Adrenal gland (tissue), 12 donors: ENCODE measurements around the gene MFNG. TPM values are rescaled to one million over a fixed set of nuclear protein-coding genes. Genes with fewer than 3 reads are reported as not detected.

Experiments used
- DNase-seq, 7 donors: peaks; one replicate each; pipeline ENCODE4 v3.0.0-alpha.2; 2019 to 2020
- H3K27ac ChIP-seq, 5 donors: fragments of 200-600 bp; sonication (generic) in 4 of 5; 1 replicate in 3 of 5; 2 replicates in 2 of 5; pipeline versions ENCODE4 v1.5.1 to v1.8.0; 2016 to 2020; ENCODE audit warnings: mild to moderate bottlenecking in 1 of 5
- H3K27me3 ChIP-seq: fragments of 200-600 bp; 2 replicates; pipeline ENCODE4 v1.8.0; 2021
- H3K36me3 ChIP-seq, 2 donors: fragments of 200-600 bp; replicated peaks in 1 of 2; 1 replicate in 1 of 2; 2 replicates in 1 of 2; pipeline versions ENCODE4 v1.5.1 to v1.8.0; 2018 to 2022
- H3K4me1 ChIP-seq, 2 donors: fragments of 200-600 bp; replicated peaks in 1 of 2; 1 replicate in 1 of 2; 2 replicates in 1 of 2; pipeline versions ENCODE4 v1.5.1 to v1.8.0; 2018 to 2021
- H3K4me3 ChIP-seq, 4 donors: fragments of 200-600 bp; sonication (generic) in 3 of 4; one replicate each; pipeline ENCODE4 v1.5.1; 2016 to 2018
- H3K9me3 ChIP-seq, 3 donors: fragments of 200-600 bp; sonication (generic) in 1 of 3; replicated peaks in 1 of 3; 1 replicate in 2 of 3; 2 replicates in 1 of 3; pipeline versions ENCODE4 v1.5.1 to v1.8.0; 2016 to 2021
- POLR2A ChIP-seq, 2 donors: fragments of 450-650 bp; IDR thresholded peaks; one replicate each; pipeline ENCODE4 v1.6.1; 2017; ENCODE audit warnings: antibody characterized with exemption in 2 of 2, mild to moderate bottlenecking in 2 of 2, moderate library complexity in 1 of 2
- WGBS, 4 donors: extraction: QIAGEN DNeasy Blood & Tissue Kit in 2 of 4; methylation state at CpG; one replicate each; pipeline versions ENCODE4 v1.1.5 to v1.1.7; 2013 to 2017; 5-methylcytosine and 5-hydroxymethylcytosine counted together
- intact Hi-C, 2 donors: fragments of 100-400 bp; cut with DNase I; formaldehyde crosslinking; loops; one replicate each; pipeline versions ENCODE4 v1.14.1 to v1.15.0; 2022 to 2023
- polyA plus RNA-seq, 3 donors: library from polyadenylated mRNA; stranded (reverse); fragments of 200-250 nt in 2 of 3; fragments of 350-450 nt in 1 of 3; fragmentation: Illumina TruSeq in 1 of 3; extraction: RNeasy Lipid Tissue Mini Kit (QIAGEN cat#74804) in 1 of 3; gene quantifications; one replicate each; pipeline ENCODE4 v1.2.3, GENCODE V29; 2013 to 2014
- total RNA-seq, 9 donors: library from RNA; depleted of rRNA in 4 of 9; stranded (reverse); fragments of >200 nt in 4 of 9; fragments of 120-200 nt in 1 of 9; fragmentation: NEBNext Ultra II Directional in 1 of 9; extraction: Animal tissue kit (Norgen Biotek cat#: 25700) in 1 of 9; gene quantifications; one replicate each; pipeline versions ENCODE4 v1.1.0 to v1.2.4, GENCODE V29; 2013 to 2023
- TF ChIP-seq, protein P1 (sequence below), 6 experiments: fragments of 450-650 bp in 4 of 6; fragments of 200-600 bp in 2 of 6; sonication (generic) in 1 of 6; IDR thresholded peaks; 1 replicate in 5 of 6; 2 replicates in 1 of 6; pipeline versions ENCODE4 v1.5.1 to v1.8.0; 2016 to 2021; ENCODE audit warnings: antibody characterized with exemption in 6 of 6, mild to moderate bottlenecking in 2 of 6, moderate library complexity in 1 of 6
- donor health status: healthy with polysubstance abuse.
- donor health status: Bipolar disorder and iron deficiency.
- donor health status: DM: yes; HTN: yes; CAD: no.
- donor health status: DM: no; HTN: no; CAD: no.
- donor health status: DM: no; HTN: no; CAD: no.
- donor health status: DM: yes; HTN: yes; CAD: no.

MFNG gene
- total and polyA plus RNA-seq, 12 donors: 4.0 to 27.6 (median 17.9) TPM

DNA sequence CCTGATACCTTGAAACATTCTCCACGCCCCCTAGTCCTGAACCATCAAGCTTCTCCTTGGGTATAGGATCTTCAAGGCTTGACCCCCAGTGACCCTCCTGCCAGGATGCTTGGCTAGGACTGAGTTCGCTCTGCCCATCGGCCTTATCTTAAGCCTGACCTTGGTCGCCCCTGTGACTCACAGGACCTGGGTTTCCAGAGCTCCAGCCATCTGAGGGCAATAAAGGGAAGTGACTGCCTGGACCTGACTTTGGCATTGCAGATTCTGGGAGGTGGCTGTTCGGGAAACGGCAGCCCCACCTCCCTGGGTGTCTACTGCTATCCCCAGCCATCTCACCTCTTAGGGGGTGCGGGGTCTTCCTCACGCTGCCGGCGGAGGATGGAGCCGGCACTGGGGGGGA lies 17.7 kb upstream of the MFNG start:
- H3K27me3 ChIP-seq: no peaks in the 10 kb centered on the region
- peak; percentile 80 to 97 (median 95) for DNase-seq
- peaks cover 0 to 6% of the 10 kb centered on the region in 2 donors for H3K36me3 ChIP-seq
- no peaks in the 10 kb centered on the region for H3K9me3 ChIP-seq
- peak overlapping the region; percentile 64 to 92 (median 85) for H3K27ac ChIP-seq
- H3K4me3 ChIP-seq: no peak overlapping the region
- TF ChIP-seq, protein P1, sequence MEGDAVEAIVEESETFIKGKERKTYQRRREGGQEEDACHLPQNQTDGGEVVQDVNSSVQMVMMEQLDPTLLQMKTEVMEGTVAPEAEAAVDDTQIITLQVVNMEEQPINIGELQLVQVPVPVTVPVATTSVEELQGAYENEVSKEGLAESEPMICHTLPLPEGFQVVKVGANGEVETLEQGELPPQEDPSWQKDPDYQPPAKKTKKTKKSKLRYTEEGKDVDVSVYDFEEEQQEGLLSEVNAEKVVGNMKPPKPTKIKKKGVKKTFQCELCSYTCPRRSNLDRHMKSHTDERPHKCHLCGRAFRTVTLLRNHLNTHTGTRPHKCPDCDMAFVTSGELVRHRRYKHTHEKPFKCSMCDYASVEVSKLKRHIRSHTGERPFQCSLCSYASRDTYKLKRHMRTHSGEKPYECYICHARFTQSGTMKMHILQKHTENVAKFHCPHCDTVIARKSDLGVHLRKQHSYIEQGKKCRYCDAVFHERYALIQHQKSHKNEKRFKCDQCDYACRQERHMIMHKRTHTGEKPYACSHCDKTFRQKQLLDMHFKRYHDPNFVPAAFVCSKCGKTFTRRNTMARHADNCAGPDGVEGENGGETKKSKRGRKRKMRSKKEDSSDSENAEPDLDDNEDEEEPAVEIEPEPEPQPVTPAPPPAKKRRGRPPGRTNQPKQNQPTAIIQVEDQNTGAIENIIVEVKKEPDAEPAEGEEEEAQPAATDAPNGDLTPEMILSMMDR (IDR thresholded peaks at IDR 0.05): no peak
- TF ChIP-seq POLR2A (IDR thresholded peaks at IDR 0.05): peak in 1 of 2 donors; percentile 48
- WGBS, 4 donors: 28 to 56% (median 48%) methylated on average over 1 to 11 of the region's 11 CpGs
- intact Hi-C loops: no loop called here
- H3K4me1 ChIP-seq: peaks cover 37 to 46% of the 10 kb centered on the region in 2 donors

DNA sequence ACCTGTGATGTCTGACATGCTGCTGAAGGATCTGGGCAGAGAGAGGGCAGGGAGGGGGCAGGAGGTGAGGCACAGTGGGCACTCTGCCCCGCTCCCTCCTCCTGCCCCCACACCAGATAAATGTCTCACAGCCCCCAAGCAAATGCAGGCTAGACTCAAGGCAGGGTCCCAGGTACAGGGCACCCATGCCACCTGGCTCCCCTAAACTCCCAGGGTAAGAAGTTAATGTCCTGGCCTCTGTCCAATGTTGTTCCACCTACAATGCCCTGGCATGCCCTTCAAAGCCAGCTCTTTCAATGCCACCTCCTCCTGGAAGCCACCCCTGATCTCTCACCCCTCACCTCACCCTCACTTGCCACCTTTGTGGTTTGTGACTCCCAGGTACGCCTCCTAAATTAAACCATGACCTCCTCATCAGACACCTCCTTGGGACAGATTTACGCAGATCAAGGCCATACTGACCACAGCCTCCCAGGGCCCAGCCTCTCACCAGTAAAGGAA lies 17.0 kb upstream of the MFNG start:
- H3K4me3 ChIP-seq: no peak overlapping the region
- no peak for DNase-seq
- peaks cover 37 to 46% of the 10 kb centered on the region in 2 donors for H3K4me1 ChIP-seq
- 52 to 72% (median 67%) methylated on average over 3 of the region's 3 CpGs for WGBS, 4 donors
- intact Hi-C loops: no loop called here
- TF ChIP-seq, protein P1 (IDR thresholded peaks at IDR 0.05): no peak
- no peak for TF ChIP-seq POLR2A (IDR thresholded peaks at IDR 0.05)
- H3K27ac ChIP-seq: peak overlapping the region; percentile 64 to 92 (median 85)
- no peaks in the 10 kb centered on the region for H3K27me3 ChIP-seq
- H3K9me3 ChIP-seq: no peaks in the 10 kb centered on the region
- H3K36me3 ChIP-seq: peaks cover 0 to 6% of the 10 kb centered on the region in 2 donors

DNA sequence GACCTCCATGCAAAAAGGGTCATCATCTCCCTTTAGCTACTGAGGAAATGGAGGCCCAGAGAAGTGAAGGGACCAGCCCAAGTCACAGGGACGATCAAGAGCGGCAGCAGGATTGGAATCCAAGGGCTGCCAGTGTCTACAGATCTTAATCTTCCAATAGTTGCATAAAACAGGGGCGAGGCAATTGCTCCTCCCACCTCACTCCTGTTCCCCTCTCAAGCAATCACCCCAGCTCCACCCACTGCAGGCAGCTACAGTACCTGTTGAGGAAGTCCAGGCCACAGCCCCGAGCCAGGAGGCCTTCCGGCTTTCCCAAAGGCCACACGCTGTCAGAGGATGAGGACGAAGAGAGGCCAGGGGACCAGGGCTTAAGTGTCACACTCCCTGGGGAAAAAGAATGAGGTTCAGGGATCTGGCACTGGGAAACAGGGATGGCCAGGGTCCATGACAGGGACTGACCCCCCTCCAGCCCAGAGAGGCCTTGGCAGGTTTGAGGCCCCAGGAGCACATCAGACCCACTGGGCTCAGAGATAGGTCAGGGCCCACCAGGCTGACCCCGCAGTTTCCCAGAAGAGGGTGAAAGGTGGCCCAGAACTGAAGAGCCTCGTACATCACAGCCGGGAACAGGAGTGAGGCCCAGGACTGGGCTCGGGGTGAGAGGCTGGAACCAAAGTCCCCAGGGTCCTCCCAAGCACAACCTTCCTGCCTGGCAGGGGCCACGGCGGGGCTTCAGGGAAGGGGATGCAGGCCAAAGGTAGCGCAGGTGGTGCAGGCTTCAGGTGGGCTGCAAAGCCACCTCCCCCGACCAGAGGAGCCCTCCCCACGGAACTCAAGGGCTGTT lies 16.4 kb upstream of the MFNG start:
- intact Hi-C loops: no loop called here
- Histone ChIP-seq H3K9me3 (no peaks in the 10 kb centered on the region), H3K4me1 (peaks cover 37 to 46% of the 10 kb centered on the region in 2 donors), H3K36me3 (peaks cover 0 to 5% of the 10 kb centered on the region in 2 donors), H3K4me3 (no peak overlapping the region), H3K27me3 (no peaks in the 10 kb centered on the region), H3K27ac (peak overlapping the region; percentile 64 to 92 (median 85))
- TF ChIP-seq, protein P1 (IDR thresholded peaks at IDR 0.05): no peak
- no peak for TF ChIP-seq POLR2A (IDR thresholded peaks at IDR 0.05)
- DNase-seq: peak in 5 of 7 donors; percentile 68 to 84 (median 76)
- WGBS, 4 donors: 40 to 66% (median 48%) methylated on average over 11 to 16 of the region's 16 CpGs

DNA sequence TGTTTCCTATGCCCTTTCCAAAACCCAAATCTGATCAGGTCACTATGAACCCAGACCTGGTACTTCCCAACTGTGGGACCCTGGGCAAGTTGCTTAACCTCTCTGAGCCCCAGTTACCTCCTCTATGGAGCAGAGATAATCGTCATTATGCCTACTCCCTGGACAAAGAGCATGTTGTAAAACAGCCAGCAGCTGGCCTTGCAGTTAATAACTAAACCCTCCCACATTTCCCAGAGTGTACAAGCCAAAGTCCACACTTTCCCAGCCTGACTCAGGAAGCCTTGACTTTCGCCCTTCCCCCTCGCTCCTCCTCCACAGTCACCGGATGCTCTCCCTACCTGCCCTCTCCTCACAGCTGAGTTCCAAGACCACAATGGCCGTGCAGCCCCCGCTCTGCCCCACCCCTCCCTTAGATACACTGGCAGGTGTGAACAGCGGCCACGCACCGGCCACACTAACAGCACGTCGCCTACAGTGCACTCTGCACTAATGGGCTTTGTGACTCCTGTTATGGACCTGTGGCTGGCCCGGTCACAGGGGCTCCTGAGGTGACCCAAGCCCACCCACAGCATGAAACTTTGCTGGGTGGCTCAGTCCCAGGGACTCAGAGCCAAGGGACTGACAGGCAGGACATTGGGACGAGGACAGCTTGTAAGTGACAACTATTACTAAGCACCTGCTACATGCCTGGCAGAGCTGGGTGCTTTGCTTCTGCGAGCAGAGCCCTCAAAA lies 15.6 kb upstream of the MFNG start:
- peak; percentile 83 to 95 (median 93) for DNase-seq

More for the DNA sequence above, 15.6 kb upstream of the MFNG start:
- no peak overlapping the region for H3K4me3 ChIP-seq
- intact Hi-C loops: no loop called here
- peaks cover 37 to 46% of the 10 kb centered on the region in 2 donors for H3K4me1 ChIP-seq
- TF ChIP-seq, protein P1 (IDR thresholded peaks at IDR 0.05): no peak
- TF ChIP-seq POLR2A (IDR thresholded peaks at IDR 0.05): peak in 1 of 2 donors; percentile 58
- no peaks in the 10 kb centered on the region for H3K27me3 ChIP-seq
- peak overlapping the region; percentile 64 to 92 (median 85) for H3K27ac ChIP-seq
- 9 to 33% (median 24%) methylated on average over 8 to 14 of the region's 14 CpGs for WGBS, 4 donors
- H3K9me3 ChIP-seq: no peaks in the 10 kb centered on the region
- H3K36me3 ChIP-seq: no peaks in the 10 kb centered on the region
